HepG2 (cell line): ENCODE data around the gene RBM47.

Source experiments
- SMC3 ChIP-seq: IDR thresholded peaks from 2 replicates; pipeline ENCODE4 v1.6.1; 2011; ENCODE audit warnings: low read length, improper control_type of control experiment
- ZNF138 ChIP-seq: sonication (generic); formaldehyde crosslinking; IDR thresholded peaks from 2 replicates; pipeline ENCODE4 v1.5.0; 2020; ENCODE audit warnings: mild to moderate bottlenecking, low read depth, missing genetic modification reagents

DNA sequence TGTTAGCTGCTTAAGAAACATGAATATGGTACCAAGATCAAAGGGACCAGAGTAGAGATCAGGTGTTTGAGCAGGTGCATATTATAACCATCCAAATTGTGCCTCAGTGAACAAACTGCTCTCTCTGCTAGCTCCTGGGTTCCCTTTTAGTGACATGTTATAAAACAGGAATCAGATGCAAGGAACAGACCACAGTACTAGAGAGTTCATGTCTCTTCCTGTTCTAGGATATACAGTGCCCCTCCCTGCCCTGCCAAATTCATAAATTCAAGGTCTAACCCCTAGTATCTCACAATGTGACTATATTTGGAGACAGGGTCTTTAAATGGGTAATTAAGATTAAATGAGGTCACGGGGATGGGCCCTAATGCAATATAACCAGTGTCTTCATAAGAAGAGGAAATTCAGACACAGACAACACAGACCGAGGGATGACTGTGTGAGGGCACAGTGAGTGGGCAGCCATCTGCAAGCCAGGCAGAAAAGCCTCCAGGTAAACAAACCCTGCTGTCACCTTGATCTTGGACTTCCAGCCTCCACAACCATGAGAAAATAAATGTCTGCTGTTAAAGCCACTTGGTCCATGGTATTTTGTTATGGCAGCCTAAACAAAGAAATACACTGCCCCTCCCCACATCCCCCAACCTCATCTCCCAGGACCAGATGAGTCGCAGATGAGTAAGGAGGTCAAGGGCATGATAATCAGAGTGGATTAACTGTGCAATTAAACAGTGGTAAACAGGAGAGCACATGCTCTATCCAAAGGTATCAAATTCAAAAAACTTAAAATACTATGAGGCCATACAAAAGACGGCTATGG lies 82.5 kb downstream of the RBM47 start:
- TF ChIP-seq ZNF138 (CRISPR knock-in tag) (no peak), SMC3 (no peak)
